Activated CD4-positive, alpha-beta T cell treated with anti-CD3 and anti-CD28 coated beads, Interleukin-2, Interleukin-6, amounts not matched to agents 100 ng/mL and 50 ng/mL, durations not matched to agents 16 hours and 8 hours (primary cell): Measurements from ENCODE around the gene OR1E2.

ENCODE experiments used
- DNase-seq: peaks from one replicate; pipeline ENCODE4 v3.0.0-alpha.2; 2020

OR1E2 gene

GRCh38 chr17:3389791-3390190, 43.9 kb downstream of the OR1E2 start:
- no peak for DNase-seq

GRCh38 chr17:3385869-3386816, 47.5 kb downstream of the OR1E2 start, which contains the start of gene OR3A2:
TSS of gene OR3A2 (minus strand) at chr17:3386308.
- DNase-seq, result peak; percentile 9
